ENCODE data around the gene LRRTM2.
"Not testable (repeated sequence)": the region's sequence is repeated elsewhere in the genome, so short reads cannot be mapped to it uniquely, and the experiment has no call there.

LRRTM2 gene

GRCh38 chr5:138874771-138875551 lies at the start of gene LRRTM2:
TSS of gene LRRTM2 (minus strand) at chr5:138875335. CDS start at chr5:138874911, 424 bp downstream.
- DNase-seq: peak; percentile 70
- H3K4me3 ChIP-seq (ENCODE audit: low read depth, low read length): peak within 1 kb of the TSS; percentile 74
- peak within 1 kb of the TSS; percentile 86 for H3K27ac ChIP-seq
- peaks cover 8% of the 10 kb centered on the region for H3K36me3 ChIP-seq
- TF ChIP-seq CTCF (IDR thresholded peaks at IDR 0.05; ENCODE audit: low read depth, low read length): no peak
- H3K9me3 ChIP-seq (ENCODE audit: severe bottlenecking): peaks cover 3% of the 10 kb centered on the region
- H3K27me3 ChIP-seq (ENCODE audit: insufficient read depth, low read depth, severe bottlenecking): no peaks in the 10 kb centered on the region

GRCh38 chr5:138922494-138922893 lies 47.4 kb upstream of the LRRTM2 start:
- H3K4me3 ChIP-seq (ENCODE audit: low read depth, low read length): no peak overlapping the region
- TF ChIP-seq CTCF (IDR thresholded peaks at IDR 0.05; ENCODE audit: low read depth, low read length): peak; percentile 35; the same call in 1 of the 2 replicates
- no peaks in the 10 kb centered on the region for H3K27me3 ChIP-seq (ENCODE audit: insufficient read depth, low read depth, severe bottlenecking)
- H3K36me3 ChIP-seq: peaks cover 43% of the 10 kb centered on the region
- DNase-seq: no peak
- no peaks in the 10 kb centered on the region for H3K9me3 ChIP-seq (ENCODE audit: severe bottlenecking)
- no peak overlapping the region for H3K27ac ChIP-seq

GRCh38 chr5:138921362-138921761 lies 46.2 kb upstream of the LRRTM2 start:
- DNase-seq; H3K27me3 ChIP-seq (ENCODE audit: insufficient read depth, low read depth, severe bottlenecking); H3K27ac ChIP-seq; H3K9me3 ChIP-seq (ENCODE audit: severe bottlenecking); H3K4me3 ChIP-seq (ENCODE audit: low read depth, low read length): not testable (repeated sequence)
- H3K36me3 ChIP-seq: peaks cover 35% of the 10 kb centered on the region

GRCh38 chr5:138920181-138920580 lies 45.0 kb upstream of the LRRTM2 start:
- no peak for TF ChIP-seq CTCF (IDR thresholded peaks at IDR 0.05; ENCODE audit: low read depth, low read length)
- no peak overlapping the region for H3K27ac ChIP-seq
- H3K4me3 ChIP-seq (ENCODE audit: low read depth, low read length): no peak overlapping the region
- H3K27me3 ChIP-seq (ENCODE audit: insufficient read depth, low read depth, severe bottlenecking): no peaks in the 10 kb centered on the region
- no peaks in the 10 kb centered on the region for H3K9me3 ChIP-seq (ENCODE audit: severe bottlenecking)
- no peak for DNase-seq
- peaks cover 27% of the 10 kb centered on the region for H3K36me3 ChIP-seq

- no peak for TF ChIP-seq CTCF (IDR thresholded peaks at IDR 0.05; ENCODE audit: low read depth, low read length)
- H3K27ac ChIP-seq: no peak overlapping the region
- H3K27me3 ChIP-seq (ENCODE audit: insufficient read depth, low read depth, severe bottlenecking): no peaks in the 10 kb centered on the region
- no peak overlapping the region for H3K4me3 ChIP-seq (ENCODE audit: low read depth, low read length)
- DNase-seq: no peak
- H3K36me3 ChIP-seq: peaks cover 20% of the 10 kb centered on the region
- no peaks in the 10 kb centered on the region for H3K9me3 ChIP-seq (ENCODE audit: severe bottlenecking)
Measured at GRCh38 chr5:138918686-138919085, 43.6 kb upstream of the LRRTM2 start.

- DNase-seq: no peak
- no peak for TF ChIP-seq CTCF (IDR thresholded peaks at IDR 0.05; ENCODE audit: low read depth, low read length)
- Histone ChIP-seq H3K27me3 (ENCODE audit: insufficient read depth, low read depth, severe bottlenecking) (no peaks in the 10 kb centered on the region), H3K4me3 (ENCODE audit: low read depth, low read length) (no peak overlapping the region), H3K27ac (no peak overlapping the region), H3K9me3 (ENCODE audit: severe bottlenecking) (no peaks in the 10 kb centered on the region), H3K36me3 (peaks cover 16% of the 10 kb centered on the region)
Measured at GRCh38 chr5:138914338-138914737, 39.2 kb upstream of the LRRTM2 start.
